Measurements from ENCODE around the gene EPOP. TPM values are rescaled to one million over a fixed set of nuclear protein-coding genes. Genes with fewer than 3 reads are reported as not detected.

Gene EPOP
- total and polyA plus RNA-seq, 2 of the 8 experiments (the other 6 are each of a cell fraction or from before 2014, with no cell fraction given) = 1.5 to 3.3 TPM

- Histone ChIP-seq H2BK20ac (ENCODE audit: low read length) (no peak overlapping the region), H3K14ac (ENCODE audit: insufficient read length) (no peak overlapping the region), H3K9me3 (ENCODE audit: insufficient read depth in 2 of 2, low read depth in 1 of 2, low read length in 1 of 2) (no peaks in the 10 kb centered on the region), H3K56ac (replicated peaks; ENCODE audit: insufficient read length, low read depth, low read length) (no peak overlapping the region), H3K18ac (ENCODE audit: extremely low read depth, low read length) (no peak overlapping the region), H3K27ac (ENCODE audit: low read depth, low read length) (no peak overlapping the region), H3K4me1 (replicated peaks in 1 of 4; ENCODE audit: control insufficient read depth in 3 of 4, insufficient read depth in 4 of 4, low read length in 3 of 4) (no peaks in the 10 kb centered on the region), H3K79me2 (ENCODE audit: control insufficient read depth in 1 of 2, insufficient read depth in 2 of 2, low read length in 2 of 2) (no peaks in the 10 kb centered on the region), H4K91ac (replicated peaks; ENCODE audit: insufficient read length, low read length) (no peak overlapping the region), H4K8ac (ENCODE audit: extremely low read depth, insufficient read depth, low read length) (no peak overlapping the region), H3K23me2 (ENCODE audit: low read depth, low read length) (no peaks in the 10 kb centered on the region), H2BK15ac (ENCODE audit: low read length) (no peak overlapping the region), H3K36me3 (ENCODE audit: control insufficient read depth in 2 of 4, insufficient read depth in 4 of 4, low read length in 3 of 4) (no peaks in the 10 kb centered on the region), H2AK5ac (ENCODE audit: low read depth, low read length) (no peak overlapping the region), H4K20me1 (replicated peaks in 1 of 2; ENCODE audit: control insufficient read depth in 1 of 2, insufficient read depth in 2 of 2, low read length in 2 of 2) (no peaks in the 10 kb centered on the region), H3K4me2 (ENCODE audit: insufficient read depth in 1 of 2, low read depth in 2 of 2, low read length in 2 of 2) (no peak overlapping the region), H3K27me3 (replicated peaks in 1 of 4; ENCODE audit: control insufficient read depth in 3 of 4, extremely low read depth in 1 of 4, insufficient read depth in 3 of 4, low read length in 3 of 4) (no peaks in the 10 kb centered on the region), H3K23ac (ENCODE audit: insufficient read length) (no peak overlapping the region), H3K9ac (replicated peaks in 1 of 4; ENCODE audit: extremely low read depth in 1 of 4, low read depth in 3 of 4, low read length in 3 of 4) (no peak overlapping the region), H3K4ac (replicated peaks; ENCODE audit: insufficient read length, low read depth, low read length) (no peak overlapping the region), H2BK5ac (ENCODE audit: low read depth, low read length) (no peak overlapping the region), H2BK120ac (replicated peaks; ENCODE audit: low read depth, low read length) (no peak overlapping the region), H2AFZ (ENCODE audit: low read length) (no peak overlapping the region), H3K79me1 (ENCODE audit: low read depth, low read length) (no peaks in the 10 kb centered on the region), H3K4me3 (ENCODE audit: extremely low read depth in 1 of 4, insufficient read depth in 2 of 4, low read depth in 3 of 4, low read length in 4 of 4) (no peak overlapping the region), H4K5ac (ENCODE audit: insufficient read length, low read depth, low read length) (no peak overlapping the region), H2BK12ac (ENCODE audit: low read depth, low read length) (no peak overlapping the region)
- FAIRE-seq = no peak
- ChIA-PET CTCF (ENCODE audit: partially characterized antibody) (interaction anchor here (0.9 to 1.3 kb wide), 3 partner anchors 13 to 39 kb away, joined by 3 to 5 read pairs (median 3); no protein-coding TSS in a partner anchor), POLR2A (ENCODE audit: partially characterized antibody) (no interaction called here)
- WGBS, 2 experiments (ENCODE audit: extremely low coverage in 1 of 2, insufficient coverage in 1 of 2, insufficient read length in 1 of 2, insufficient replicate concordance in 2 of 2, low coverage in 1 of 2, low lambda C conversion rate in 2 of 2, missing lambda C conversion rate in 1 of 2) = 65% methylated on average over 3 of the region's 3 CpGs; no CpG with 5 or more reads in 1 of the 2 experiments
- no peak for DNase-seq (ENCODE audit: low read depth in 1 of 2, low spot score in 2 of 2)
- TF ChIP-seq SP1 (IDR thresholded peaks at IDR 0.05; ENCODE audit: low read depth, low read length) = peak; percentile 53; the same call in 1 of the 2 replicates
- no peak for TF ChIP-seq SRF (IDR thresholded peaks at IDR 0.05; ENCODE audit: low read depth, low read length)
- TF ChIP-seq USF2 (IDR thresholded peaks at IDR 0.05; ENCODE audit: low read length) = peak; percentile 78
- peak; percentile 75; the same call in 1 of the 2 replicates for TF ChIP-seq MAX (IDR thresholded peaks at IDR 0.05)
- peak; percentile 76; the same call in 1 of the 2 replicates for TF ChIP-seq YY1 (IDR thresholded peaks at IDR 0.05; ENCODE audit: low read depth, low read length)
- peak; percentile 87 for TF ChIP-seq E2F6 (IDR thresholded peaks at IDR 0.05)
These were observed 46.3 kb downstream of the EPOP start for GRCh38 chr17:38628441-38628840.
